ENCODE results near the gene PDE4D.

Gene PDE4D

DNA sequence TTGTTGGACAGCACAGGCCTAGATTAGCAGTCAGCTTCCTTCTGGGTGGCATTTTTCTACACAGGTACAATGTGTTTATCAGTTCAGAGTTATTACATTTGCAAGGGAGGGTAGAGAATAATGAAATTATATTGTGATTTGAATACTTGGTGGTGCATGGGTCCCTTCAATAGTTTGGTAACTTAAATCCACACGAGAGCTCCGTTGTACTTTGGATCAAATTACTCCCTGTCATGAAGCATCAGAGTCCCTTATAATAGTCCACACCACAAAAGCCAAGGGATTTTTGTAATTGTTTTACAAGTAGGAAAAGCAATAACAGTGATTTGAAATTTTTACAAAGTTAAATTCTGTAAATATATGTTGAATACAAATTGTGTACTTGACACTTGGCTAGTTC lies 552.4 kb downstream of the PDE4D start:
- Histone ChIP-seq H3K27ac (no peak overlapping the region), H3K9me3 (no peaks in the 10 kb centered on the region), H3K4me3 (no peak overlapping the region), H3K36me3 (no peaks in the 10 kb centered on the region), H3K27me3 (no peaks in the 10 kb centered on the region), H3K4me1 (no peaks in the 10 kb centered on the region)
- DNase-seq = no peak
- TF ChIP-seq, protein P1, sequence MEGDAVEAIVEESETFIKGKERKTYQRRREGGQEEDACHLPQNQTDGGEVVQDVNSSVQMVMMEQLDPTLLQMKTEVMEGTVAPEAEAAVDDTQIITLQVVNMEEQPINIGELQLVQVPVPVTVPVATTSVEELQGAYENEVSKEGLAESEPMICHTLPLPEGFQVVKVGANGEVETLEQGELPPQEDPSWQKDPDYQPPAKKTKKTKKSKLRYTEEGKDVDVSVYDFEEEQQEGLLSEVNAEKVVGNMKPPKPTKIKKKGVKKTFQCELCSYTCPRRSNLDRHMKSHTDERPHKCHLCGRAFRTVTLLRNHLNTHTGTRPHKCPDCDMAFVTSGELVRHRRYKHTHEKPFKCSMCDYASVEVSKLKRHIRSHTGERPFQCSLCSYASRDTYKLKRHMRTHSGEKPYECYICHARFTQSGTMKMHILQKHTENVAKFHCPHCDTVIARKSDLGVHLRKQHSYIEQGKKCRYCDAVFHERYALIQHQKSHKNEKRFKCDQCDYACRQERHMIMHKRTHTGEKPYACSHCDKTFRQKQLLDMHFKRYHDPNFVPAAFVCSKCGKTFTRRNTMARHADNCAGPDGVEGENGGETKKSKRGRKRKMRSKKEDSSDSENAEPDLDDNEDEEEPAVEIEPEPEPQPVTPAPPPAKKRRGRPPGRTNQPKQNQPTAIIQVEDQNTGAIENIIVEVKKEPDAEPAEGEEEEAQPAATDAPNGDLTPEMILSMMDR (IDR thresholded peaks at IDR 0.05) = no peak
- intact Hi-C loops (cut with DNase I; ENCODE audit: low total_unique reads) = no loop called here

DNA sequence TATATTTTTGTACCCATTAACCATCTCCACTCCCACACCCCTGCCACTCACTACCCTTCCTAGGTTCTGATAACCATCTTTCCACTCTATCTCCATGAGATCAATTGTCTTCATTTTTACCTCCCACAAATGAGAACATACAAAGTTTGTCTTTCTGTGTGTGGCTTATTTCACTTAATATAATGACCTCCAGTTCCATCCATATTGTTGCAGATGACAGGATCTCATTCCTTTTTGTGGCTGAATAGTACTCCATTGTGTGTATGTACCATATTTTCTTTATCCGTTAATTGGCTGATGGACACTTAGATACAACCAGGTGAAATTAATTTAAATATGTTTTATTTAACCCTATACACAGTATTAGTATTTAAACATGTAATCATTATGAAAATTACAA lies 552.9 kb downstream of the PDE4D start:
- TF ChIP-seq, protein P1 (IDR thresholded peaks at IDR 0.05) = no peak
- Histone ChIP-seq H3K36me3 (no peaks in the 10 kb centered on the region), H3K4me1 (no peaks in the 10 kb centered on the region), H3K27me3 (no peaks in the 10 kb centered on the region), H3K4me3 (no peak overlapping the region), H3K27ac (no peak overlapping the region), H3K9me3 (no peaks in the 10 kb centered on the region)
- intact Hi-C loops (cut with DNase I; ENCODE audit: low total_unique reads) = no loop called here
- DNase-seq = no peak

DNA sequence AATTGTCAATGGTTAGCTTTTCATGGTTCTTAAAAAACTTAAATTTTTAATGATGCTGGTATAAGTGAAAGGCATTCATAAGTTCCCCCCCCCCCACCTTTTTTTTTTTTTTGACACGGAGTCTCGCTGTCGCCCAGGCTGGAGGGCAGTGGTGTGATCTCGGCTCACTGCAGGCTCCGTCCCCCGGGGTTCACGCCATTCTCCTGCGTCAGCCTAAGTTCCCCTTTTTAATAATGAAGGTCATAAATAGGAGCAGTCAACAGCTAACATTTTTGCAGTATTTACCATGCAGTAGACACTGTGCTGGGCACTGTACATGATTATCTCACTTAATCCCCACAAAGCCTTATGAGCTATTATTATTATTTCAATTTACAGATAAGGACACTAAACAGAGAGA lies 556.3 kb downstream of the PDE4D start:
- TF ChIP-seq, protein P1 (IDR thresholded peaks at IDR 0.05) = no peak
- Histone ChIP-seq H3K4me1 (peaks cover 0 to 8% (median 0%) of the 10 kb centered on the region in 4 donors), H3K27me3 (no peaks in the 10 kb centered on the region), H3K27ac (no peak overlapping the region), H3K36me3 (no peaks in the 10 kb centered on the region), H3K9me3 (no peaks in the 10 kb centered on the region), H3K4me3 (no peak overlapping the region)
- DNase-seq = no peak
- intact Hi-C loops (cut with DNase I; ENCODE audit: low total_unique reads) = no loop called here

DNA sequence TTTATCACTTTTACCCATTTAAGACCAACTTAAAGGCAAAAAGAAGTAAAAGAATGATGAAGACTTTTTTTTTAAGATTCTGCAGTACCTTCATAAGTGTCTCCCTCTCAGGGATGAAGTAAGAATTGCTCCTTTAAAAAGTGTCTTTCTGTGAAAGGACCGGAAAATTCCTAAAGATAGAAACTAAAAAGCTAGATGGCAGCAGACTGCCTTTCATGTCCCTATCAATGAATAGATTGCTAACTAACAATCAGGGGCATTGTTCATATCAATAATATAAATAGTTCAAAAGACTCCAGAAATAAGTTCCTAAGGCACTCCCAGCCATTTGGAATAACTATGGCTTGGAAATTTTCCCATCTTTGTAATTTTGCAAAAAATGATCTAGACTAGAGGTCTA lies 558.0 kb downstream of the PDE4D start:
- peaks cover 0 to 9% (median 0%) of the 10 kb centered on the region in 4 donors for H3K4me1 ChIP-seq
- TF ChIP-seq, protein P1 (IDR thresholded peaks at IDR 0.05) = no peak
- no peak for DNase-seq
- H3K9me3 ChIP-seq = no peaks in the 10 kb centered on the region
- H3K36me3 ChIP-seq = no peaks in the 10 kb centered on the region
- intact Hi-C loops (cut with DNase I; ENCODE audit: low total_unique reads) = no loop called here
- no peaks in the 10 kb centered on the region for H3K27me3 ChIP-seq
- H3K27ac ChIP-seq = no peak overlapping the region
- H3K4me3 ChIP-seq = no peak overlapping the region

DNA sequence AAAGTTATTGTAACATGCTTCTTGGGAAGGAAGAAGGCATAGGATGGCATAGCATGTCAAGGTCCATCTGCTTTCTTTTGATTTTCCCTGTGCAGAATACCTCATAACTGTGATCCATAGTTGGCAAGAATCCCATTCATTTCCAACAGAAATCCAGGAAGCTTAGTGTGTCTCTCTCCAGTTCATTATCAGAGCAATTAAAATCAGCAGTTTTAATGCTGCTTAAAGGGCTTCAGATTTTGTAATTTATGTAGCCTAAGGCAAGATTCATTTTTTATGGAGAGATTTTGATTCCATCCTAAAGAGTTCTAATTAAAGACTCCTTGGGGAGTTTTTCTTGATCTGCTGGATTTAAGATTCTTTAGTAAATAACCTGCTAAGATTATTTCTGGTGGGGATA lies 560.1 kb downstream of the PDE4D start:
- Histone ChIP-seq H3K36me3 (no peaks in the 10 kb centered on the region), H3K9me3 (no peaks in the 10 kb centered on the region), H3K27ac (no peak overlapping the region), H3K27me3 (no peaks in the 10 kb centered on the region), H3K4me1 (peaks cover 0 to 16% (median 3%) of the 10 kb centered on the region in 4 donors), H3K4me3 (no peak overlapping the region)
- DNase-seq = no peak
- TF ChIP-seq, protein P1 (IDR thresholded peaks at IDR 0.05) = no peak
- intact Hi-C loops (cut with DNase I; ENCODE audit: low total_unique reads) = no loop called here

Measured in tibial artery (tissue), 4 donors.